GM19328 (cell line): ENCODE results near the gene SIGLEC9.

Experiments
- ATAC-seq: cut with Tn5 transposase; IDR thresholded peaks from one replicate; pipeline ENCODE4 v1.9.1; 2021; ENCODE audit warnings: mild to moderate bottlenecking, moderate library complexity; ENCODE audit not compliant: unreplicated experiment

The SIGLEC9 gene

GRCh38 chr19:51173681-51174080, 49.0 kb downstream of the SIGLEC9 start:
- ATAC-seq, result no peak

GRCh38 chr19:51179256-51179655, 54.5 kb downstream of the SIGLEC9 start:
- ATAC-seq, result no peak
